H1 (cell line): ENCODE results near the gene GPR137. TPM values are rescaled to one million over a fixed set of nuclear protein-coding genes. Genes with fewer than 3 reads are reported as not detected.

ENCODE experiments used
- FOSL1 ChIP-seq: IDR thresholded peaks from 2 replicates; pipeline ENCODE4 v1.6.1; 2011; ENCODE audit warnings: mild to moderate bottlenecking, low read depth, low read length, moderate library complexity; ENCODE audit not compliant: insufficient read depth
- POLR2AphosphoS5 ChIP-seq: IDR thresholded peaks from 2 replicates; pipeline ENCODE4 v1.6.1; 2011; ENCODE audit warnings: low read depth, low read length
- RAD21 ChIP-seq, 2 experiments: IDR thresholded peaks in 1 of 2; conservative IDR thresholded peaks in 1 of 2; 2 replicates each; pipeline ENCODE4 v1.6.1; 2011; ENCODE audit warnings: low read depth in 2 of 2, low read length in 2 of 2, improper control_type of control experiment in 1 of 2, inconsistent platforms in 1 of 2, mild to moderate bottlenecking in 1 of 2, moderate library complexity in 1 of 2
- SP4 ChIP-seq: IDR thresholded peaks from 2 replicates; pipeline ENCODE4 v1.6.1; 2012; ENCODE audit warnings: low read length, inconsistent platforms
- TAF1 ChIP-seq: IDR thresholded peaks from 2 replicates; pipeline ENCODE4 v1.6.1; 2011; ENCODE audit warnings: mild to moderate bottlenecking, low read depth, low read length
- polyA plus RNA-seq, 7 experiments: library from polyadenylated mRNA; depleted of rRNA in 3 of 7; stranded (reverse) in 5 of 7; unstranded in 2 of 7; fragments of >200 nt in 5 of 7; fragments of 200-250 nt in 2 of 7; gene quantifications; 1 replicate in 5 of 7; 2 replicates in 1 of 7; 4 replicates in 1 of 7; pipeline versions ENCODE4 v1.2.1 to v1.2.3, GENCODE V29; 2011 to 2013; ENCODE audit warnings: missing spikeins in 2 of 7, mixed read lengths in 2 of 7
- total RNA-seq: library from RNA; stranded (reverse); fragmentation: NEBNext Ultra II Directional; extraction: Animal tissue kit (Norgen Biotek cat#: 25700); gene quantifications from 2 replicates; pipeline ENCODE4 v1.2.1, GENCODE V29; 2021

Gene GPR137
- total and polyA plus RNA-seq, 2 of the 8 experiments (the other 6 are each of a cell fraction or from before 2014, with no cell fraction given) = 36.2 to 37.8 TPM

- TF ChIP-seq FOSL1 (no peak), SP4 (no peak), RAD21 (IDR thresholded peaks at IDR 0.05 in 1 of 2, conservative IDR thresholded peaks at IDR 0.05 in 1 of 2; ENCODE audit: low read depth in 2 of 2, low read length in 2 of 2) (no peak), POLR2AphosphoS5 (no peak), TAF1 (no peak)
- TF ChIP-seq, all 59 proteins: peak for 0
These were observed 35.4 kb downstream of the GPR137 start (continued) for GRCh38 chr11:64321026-64321425.
